GM18520 (cell line): ENCODE data around the gene CAMKMT.
"Not testable (repeated sequence)": the region's sequence is repeated elsewhere in the genome, so short reads cannot be mapped to it uniquely, and the experiment has no call there.

Source experiments
- ATAC-seq: cut with Tn5 transposase; IDR thresholded peaks from one replicate; pipeline ENCODE4 v1.9.1; 2021; ENCODE audit not compliant: unreplicated experiment

The CAMKMT gene

DNA sequence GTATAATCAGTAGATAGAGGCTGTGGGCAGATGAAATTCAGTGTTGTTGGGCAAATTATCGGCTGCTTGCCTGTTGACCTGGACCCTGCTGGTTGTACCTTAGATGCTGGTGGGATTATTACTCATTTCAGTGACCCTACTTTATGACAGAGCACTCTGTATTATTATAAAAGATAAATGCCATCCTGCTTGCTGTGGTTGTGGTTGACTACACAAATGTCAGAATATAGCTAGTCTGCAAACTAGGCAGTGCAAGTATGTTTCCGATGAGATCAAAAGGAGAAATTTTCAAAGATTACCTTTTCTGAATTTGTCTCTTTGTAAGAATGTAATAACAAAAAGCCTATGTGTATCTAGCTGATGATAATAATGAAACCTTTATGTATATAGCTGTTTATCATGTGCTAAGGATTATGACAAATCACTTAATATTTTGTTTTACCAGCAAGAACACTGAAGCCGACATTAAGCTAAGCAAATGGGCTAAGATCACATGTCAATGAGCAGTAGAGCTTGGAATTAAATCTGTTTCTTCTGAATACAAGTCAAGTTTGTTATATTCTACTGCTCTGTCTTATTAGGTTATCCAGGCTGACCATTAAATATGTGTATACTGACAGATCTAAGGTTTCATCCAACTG lies 219.2 kb downstream of the CAMKMT start:
- no peak for ATAC-seq

DNA sequence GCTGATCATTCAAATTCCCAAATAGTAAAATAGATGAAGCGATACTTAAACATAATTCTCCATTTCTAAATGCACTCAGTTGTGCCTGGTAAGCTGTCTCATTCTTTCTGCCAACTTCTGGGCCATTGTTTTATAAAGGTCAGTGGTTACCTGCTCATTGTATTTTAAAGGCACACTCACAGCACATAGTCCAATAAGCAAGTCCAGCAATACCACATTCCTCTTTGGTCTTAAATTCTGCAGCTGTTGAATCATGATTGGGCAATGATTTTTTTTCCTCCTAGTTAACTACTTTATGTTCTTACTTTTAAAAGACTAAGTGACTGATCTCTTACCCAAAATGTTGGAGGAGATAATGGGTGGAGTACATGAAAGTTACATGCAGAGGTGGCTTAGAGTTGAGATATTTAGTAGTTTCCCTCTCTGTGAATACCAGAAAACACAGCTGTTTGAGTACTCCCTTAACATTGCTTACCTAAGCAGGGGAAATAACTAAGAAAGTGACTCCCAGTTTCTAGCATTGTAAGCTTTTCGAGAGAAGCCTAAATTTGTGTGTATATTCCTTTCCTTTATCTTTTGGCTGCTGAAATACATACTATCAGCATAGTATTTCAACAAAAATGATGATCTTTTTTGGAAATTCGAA lies 220.7 kb downstream of the CAMKMT start:
- ATAC-seq = no peak

DNA sequence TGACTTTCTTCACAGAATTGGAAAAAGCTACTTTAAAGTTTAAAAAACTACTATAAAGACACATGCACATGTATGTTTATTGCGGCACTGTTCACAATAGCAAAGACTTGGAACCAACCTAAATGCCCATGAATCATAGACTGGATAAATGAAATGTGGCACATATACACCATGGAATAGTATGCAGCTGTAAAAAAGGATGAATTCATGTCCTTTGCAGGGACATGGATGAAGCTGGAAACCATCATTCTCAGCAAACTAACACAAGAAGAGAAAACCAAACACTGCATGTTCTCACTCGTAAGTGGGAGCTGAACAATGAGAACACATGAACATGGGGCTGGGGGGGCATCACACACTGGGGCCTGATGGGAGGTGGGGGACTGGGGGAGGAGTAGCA lies 233.9 kb downstream of the CAMKMT start:
- not testable (repeated sequence) for ATAC-seq

DNA sequence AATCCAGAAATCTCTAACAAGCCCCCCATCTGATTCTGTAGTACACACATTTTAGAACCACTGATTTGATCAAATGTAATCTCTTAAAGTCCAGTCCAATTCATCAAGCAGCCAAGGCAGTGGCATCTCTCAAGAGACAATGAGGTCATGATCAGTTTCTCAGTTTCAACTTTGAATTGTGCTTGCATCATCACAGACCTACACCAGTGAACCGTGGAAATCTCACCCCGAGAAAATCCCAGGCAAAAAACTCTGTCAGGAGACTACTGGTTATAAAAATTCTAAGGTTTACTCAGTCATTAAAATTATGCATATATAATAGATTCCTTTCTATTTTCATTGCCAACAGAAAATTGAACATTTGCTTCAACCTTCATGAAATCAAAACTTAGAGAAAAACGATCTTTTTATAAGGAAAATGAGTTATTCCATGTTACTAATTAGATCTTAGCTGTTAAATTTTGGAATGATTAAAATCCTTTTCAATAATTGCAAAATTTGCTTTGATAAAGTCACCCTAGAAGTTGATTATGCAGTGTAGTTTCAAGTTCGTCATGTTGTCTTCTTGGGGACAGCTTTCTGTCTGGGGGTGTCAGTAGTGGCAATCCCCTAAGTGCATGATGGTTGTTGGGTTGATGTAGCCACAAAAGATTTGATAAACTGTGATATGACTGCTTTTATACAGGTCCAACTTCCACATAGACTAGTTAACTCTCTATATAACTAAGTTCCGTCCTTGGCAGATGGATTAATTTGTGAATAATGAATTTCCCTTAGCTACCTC lies 235.0 kb downstream of the CAMKMT start:
- ATAC-seq = no peak

DNA sequence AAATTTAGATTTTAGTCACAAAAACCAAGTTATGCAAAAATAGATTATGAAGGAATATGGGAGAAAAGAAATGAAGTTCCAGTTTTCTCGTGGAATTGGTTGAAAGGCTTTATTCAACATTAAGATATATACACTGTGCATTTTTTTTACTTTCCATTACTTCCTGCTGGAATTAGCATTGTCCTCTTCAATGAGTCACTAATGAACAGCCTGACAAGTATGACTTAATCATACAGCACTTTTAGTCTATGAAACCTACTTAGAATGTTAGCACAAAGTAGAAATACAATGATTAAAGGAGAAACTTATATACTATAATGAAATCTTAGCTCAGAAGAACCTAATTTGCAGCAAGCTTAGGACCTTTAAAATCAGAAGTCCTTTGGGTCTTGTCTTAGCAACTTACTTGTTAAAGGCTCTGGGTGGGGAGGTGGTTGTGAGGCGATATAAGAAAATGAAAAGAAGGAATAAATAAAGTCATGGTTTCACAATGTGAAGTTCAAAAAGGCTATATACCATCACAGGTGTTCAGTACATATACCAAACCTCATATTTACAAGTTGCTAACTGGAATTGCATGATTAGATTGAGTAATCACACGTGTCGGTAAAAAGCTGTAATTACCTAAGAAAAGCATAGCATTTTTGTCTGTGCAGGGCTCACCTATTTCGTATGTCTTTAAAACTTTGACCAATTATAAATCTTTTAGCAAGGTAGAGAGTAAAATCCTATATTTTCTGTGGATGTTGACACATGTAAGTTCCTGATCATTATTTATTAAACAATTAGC lies 236.8 kb downstream of the CAMKMT start:
- no peak for ATAC-seq

DNA sequence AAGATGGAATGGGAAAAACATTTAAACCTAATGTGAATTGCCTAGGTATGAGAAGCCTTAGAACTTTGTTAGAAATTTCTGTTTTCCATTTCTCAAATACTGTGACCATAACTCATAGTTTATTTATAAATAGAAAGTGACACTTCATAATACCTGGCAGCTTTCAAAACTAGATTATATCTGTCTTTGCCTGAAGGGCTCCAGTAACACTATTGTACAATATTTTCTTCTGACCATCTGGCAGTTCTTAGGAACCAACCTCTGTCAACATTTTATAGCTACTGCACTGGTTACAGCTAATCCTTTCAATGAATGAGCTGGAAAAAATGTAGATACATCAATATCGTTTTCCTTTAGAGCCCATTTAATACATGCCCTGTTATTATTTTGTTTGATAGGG lies 237.4 kb downstream of the CAMKMT start:
- ATAC-seq = no peak

DNA sequence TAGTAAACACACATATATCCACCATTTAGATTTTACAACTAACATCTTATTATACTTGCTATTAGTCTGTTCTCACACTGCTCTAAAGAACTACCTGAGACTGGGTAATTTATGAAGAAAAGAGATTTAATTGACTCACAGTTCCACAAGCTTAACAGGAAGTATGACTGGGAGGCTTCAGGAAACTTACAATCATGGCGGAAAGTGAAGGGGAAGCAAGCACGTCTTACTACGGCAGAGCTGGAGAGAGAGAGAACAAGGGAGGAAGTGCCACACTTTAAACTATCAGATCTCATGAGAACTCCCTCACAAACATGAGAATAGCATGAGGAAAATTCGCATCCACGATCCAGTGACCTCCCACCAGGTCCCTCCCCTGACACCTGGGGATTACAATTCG lies 240.7 kb downstream of the CAMKMT start:
- ATAC-seq = no peak

DNA sequence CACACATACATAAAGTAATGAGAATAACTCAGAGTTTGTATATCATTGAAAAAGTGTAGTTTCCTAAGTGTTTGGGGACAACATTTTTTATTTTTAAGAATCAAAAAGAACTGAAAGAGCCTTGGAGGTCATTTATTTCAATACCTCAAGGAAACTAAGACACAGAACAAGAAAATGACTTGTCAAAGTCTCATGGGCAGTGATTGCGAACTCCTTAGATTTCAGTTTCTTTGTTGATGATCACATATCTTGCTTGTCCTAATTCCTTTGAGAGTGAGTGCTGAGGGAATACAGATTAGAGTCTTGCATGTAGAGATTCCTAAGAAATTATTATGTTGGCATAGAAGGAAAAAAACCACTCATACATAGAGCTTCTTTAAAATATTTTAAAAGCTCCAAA lies 243.8 kb downstream of the CAMKMT start:
- ATAC-seq = no peak

DNA sequence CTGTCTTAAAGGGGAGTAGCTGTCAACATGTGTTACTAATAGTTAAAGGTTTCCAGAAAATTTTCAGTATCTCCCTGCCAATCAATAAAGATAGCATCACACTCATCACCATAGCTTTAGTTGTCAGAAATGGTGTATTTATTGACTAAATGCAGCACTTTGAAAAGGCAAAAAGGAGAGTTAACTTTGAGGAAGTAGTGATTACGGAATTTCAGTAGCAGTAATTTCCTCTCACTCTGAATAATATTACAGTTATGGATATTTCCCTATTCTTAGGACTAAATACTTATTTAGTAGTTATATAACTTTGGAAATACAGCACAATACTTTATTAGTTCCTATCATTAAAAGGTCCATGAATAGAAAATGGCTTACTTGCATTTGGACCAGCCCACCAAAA lies 250.5 kb downstream of the CAMKMT start:
- ATAC-seq = no peak

DNA sequence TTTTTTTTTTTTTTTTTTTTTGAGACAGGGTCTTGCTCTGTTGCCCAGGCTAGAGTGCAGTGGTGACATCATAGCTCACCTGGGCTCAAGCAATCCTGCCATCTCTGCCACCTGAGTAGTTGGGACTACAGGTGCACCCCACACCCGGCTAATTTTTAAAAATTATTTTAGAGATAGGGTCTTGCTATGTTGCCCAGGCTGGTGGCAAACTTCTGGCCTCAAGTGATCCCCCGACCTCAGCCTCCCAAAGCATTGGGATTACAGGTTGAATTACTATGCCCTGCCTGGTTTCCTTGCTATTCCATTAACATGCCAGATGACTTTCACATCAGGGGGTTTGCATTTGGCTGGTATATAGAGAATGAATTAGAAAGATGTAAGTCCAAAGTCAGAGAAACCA lies 253.2 kb downstream of the CAMKMT start:
- no peak for ATAC-seq

DNA sequence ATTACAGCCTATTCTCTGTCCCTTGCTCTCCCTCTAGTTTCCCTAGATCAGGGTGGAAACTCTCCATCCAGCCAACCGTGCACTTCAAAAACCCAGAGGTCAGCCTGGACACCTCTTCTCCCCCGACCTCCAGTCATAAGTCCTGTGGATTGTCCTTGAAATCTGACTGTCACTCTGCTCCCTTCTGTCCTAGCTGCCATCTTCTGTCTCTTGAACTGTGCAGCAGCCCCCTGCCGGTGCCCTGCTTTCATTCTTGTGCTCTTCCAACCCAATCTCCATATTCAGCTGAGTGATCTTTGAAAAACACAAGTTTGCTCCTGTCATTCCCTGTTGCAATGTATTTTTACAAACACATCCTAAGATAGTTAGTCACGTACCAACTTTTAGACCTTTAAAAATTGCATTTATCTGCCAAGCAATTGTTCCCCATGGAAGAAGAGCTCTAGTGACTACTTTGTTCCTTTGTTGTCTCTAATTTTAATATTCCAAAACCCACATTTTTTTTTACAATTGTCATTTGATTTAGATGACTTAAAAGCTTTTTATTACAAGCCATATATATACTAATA lies 254.3 kb downstream of the CAMKMT start:
- ATAC-seq = no peak

DNA sequence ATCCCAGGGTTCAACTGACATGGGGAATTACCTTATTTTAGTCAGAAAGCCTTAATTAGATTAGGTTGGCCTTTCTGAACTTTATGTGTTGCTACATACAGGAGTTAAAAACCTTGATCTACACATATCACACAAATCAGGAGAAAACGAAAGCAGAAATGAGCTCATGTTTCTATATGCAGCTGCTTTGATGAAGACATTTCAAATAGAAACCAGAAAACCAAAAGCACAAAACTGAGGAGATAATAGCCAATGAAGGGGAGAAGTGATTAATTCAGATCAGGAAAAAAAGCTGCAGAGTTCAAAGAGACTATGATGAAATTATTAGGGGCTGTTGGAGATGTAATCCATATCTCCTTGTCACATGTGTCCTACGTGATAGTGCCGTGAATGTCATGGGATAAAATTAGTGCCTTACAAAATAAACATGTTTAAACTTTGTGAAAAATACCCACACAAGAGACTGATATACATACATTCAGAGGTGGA lies 255.0 kb downstream of the CAMKMT start:
- peak; percentile 67 for ATAC-seq

DNA sequence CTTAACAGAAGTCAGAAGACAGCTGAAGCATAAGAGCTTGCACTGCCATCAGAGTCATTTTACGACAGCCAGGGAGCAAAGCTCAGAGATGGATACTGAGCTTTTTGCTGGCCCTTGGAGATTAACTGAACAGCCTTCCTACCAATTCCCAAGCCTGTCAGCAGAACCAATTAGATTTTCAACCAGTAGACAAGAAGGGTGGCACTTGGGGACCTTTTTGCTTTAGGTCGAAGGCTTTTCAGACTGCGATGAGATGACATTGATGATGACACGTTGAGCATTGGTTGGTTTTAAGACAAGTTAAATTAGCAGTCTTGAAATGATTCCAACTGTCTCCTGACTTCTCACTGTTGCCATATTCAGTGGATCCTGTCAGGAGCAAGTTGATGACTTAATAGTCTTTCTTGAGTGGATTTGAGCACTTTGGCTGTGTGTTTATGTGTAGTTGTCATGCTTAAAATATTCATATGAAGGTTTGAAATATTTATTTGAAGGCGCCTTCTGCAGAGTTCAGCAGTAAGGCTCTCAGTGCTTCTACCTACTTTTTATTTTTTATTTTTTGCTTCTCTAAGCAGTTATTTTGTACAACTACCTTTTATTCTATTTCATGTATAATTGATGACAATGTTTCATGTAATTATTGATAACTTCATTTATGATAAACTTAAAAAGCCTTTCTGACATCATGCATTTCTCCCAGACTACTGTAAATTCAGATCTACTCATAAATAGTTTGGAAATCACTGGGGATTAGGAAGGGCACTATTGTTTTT lies 256.7 kb downstream of the CAMKMT start:
- no peak for ATAC-seq

DNA sequence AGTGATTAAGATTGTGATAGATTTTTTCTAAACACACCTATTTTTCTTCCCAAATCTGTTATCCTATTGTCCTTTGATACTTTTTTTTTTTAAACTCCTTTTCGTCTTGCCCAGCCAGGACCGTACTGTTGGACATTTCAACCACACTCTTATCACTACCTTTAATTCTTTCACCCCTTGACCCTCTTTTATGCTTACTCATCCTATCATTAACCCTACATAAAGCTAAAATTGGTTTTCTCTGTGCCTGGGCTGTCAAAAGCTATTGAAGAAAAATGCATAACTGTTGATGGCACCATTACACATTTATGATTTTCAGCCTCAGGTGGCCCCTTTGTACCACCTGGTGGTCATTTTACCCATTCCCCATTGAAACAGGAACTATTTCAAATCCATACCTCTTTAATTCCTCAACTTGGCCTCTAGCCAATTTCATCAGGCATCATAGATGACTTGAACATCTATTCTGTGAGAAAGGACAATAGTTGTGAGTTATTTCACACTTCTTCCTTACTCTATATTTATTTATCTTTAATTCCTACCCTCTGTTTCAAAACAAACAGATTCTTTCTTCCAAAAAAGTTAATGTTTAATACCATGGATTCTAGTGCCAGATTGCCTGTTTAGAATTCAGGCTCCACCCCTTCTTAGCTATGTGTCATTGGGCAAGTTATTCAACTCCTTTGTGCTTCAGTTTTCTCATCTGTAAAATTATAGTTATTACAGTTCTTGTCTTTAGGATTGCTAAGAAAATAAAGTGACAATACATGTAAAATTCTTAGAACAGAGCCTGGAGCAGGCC lies 258.6 kb downstream of the CAMKMT start:
- ATAC-seq = no peak

DNA sequence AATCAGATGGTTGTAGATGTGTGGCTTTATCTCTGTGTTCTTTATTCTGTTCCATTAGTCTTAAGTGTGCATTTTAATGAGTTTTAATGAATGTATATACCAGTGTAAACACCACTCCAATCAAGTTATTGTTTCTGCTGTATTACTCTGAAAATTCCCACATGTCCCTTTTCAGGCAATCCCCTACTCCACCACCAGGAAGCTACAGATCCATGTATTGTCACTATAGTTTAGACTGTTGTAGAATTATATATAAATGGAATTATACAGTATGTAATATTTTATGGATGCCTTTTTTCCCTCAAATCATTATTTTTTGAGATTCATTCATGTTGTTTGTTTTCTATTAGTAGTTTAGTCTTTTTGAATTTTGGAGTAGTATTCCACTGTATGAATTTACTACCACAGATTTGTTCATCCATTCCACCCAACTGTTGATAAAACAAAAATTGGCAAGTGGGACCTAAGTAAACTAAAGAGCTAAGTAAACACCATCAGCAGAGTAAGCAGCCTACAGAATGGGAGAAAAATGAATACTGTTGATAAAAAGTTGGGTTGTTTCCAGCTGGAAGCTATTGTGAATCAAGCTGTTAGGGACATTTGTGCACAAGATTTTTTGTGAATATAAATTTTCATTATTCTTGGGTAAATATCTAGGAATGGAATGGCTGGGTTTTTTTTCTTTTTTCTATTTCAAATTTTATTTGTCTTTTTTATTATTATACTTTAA lies 262.0 kb downstream of the CAMKMT start:
- ATAC-seq = no peak

DNA sequence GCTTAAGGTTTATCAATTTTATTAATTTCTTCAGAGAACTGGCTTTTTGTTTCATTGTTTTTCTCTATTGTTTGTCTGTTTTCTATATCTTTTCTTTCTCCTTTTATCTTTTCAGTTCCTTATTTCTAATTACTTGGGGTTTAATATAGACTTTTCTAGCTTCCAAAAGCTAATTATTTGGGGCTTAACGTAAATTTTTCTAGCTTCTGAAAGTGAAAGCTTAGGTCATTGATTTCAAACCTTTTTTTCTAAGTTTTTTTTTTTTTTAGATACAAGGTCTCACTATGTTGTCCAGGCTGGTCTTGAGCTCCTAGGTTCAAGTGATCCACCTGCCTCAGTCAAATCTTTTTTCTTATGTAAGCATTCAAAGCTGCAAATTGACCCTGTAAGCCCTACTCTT lies 266.6 kb downstream of the CAMKMT start:
- no peak for ATAC-seq

DNA sequence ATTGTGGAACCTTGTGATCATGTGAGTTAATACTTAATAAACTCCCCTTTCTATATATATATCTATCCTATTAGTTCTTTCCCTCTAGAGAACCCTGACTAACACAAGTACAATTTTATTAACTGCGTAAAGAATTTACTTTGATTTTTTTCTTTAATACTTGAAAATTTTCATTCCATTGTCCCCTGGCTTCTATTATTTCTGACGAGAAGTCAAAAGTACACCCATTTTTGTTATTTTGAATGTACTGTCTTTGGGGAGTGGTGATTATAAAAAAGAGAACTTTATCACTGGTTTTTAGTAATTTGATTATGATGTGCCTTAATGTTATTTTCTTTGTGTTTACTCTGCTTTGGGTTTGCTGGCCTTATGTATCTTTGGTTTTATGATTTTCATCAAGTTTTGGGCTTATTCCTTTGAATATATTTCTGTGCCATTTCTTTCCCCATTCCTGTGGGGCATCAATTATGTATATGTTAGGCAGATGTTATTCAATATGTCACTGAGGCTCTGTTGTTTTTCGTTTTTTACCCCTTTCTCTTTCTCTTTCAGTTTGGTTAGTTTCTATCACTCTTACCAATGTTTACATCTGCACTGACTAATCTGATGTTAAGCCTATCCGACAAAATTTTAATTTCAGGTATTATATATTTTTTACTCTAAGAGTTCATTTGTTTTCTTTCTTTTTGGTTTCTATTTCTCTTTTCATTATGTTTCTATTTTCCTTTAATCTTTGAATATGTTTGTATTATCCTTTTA lies 271.4 kb downstream of the CAMKMT start:
- ATAC-seq = no peak

DNA sequence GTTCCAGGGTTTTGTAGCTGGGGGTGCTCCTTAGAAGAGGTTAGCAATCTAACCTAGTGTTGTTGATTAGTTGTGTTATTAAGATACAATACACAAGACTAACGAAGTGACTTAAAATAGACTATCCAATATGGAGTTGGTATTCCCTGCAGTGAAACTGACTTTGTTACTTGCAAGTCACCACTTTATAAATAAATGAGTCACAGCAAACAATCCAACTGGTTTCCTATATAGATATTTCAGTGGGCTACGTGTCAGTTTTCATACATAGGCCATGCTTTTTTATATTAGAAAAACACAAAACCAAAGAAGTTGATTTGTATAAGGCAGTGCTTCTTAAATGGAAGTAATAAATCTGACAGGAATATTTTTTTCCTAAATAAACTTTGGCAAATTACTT lies 274.0 kb downstream of the CAMKMT start:
- ATAC-seq = no peak
